ENCODE data around the gene RPS14.
"Not testable (repeated sequence)": the region's sequence is repeated elsewhere in the genome, so short reads cannot be mapped to it uniquely, and the experiment has no call there.

The RPS14 gene

DNA sequence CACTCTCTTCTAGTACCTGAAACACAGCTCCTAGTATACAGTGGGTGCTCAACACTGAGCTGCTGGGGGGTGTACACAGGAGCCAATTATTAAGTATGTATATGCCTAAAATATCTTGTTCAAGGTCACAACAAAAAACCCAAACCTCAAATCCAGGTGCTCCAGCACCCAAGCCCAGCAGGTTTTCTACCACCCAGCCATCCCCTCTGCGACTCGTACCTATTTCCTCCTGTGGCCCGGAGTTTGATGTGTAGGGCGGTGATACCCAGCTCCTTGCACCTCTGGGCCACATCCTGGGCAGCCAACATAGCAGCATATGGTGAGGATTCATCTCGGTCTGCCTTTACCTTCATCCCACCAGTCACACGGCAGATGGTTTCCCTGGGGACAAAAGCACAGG is 3.0 kb downstream of the RPS14 start:
- no peak for DNase-seq (ENCODE audit: low read depth in 4 of 4, low spot score in 1 of 4)

GRCh38 chr5:150446088-150446487 is 3.5 kb downstream of the RPS14 start:
- no peak for DNase-seq (ENCODE audit: low read depth in 4 of 4, low spot score in 1 of 4)

- DNase-seq (ENCODE audit: low read depth in 4 of 4, low spot score in 1 of 4) = no peak
Measured at GRCh38 chr5:150444770-150445169, 4.8 kb downstream of the RPS14 start.

- DNase-seq (ENCODE audit: low read depth in 4 of 4, low spot score in 1 of 4) = no peak
Measured at GRCh38 chr5:150443242-150444075, 6.1 kb downstream of the RPS14 start.

GRCh38 chr5:150442699-150443080 is 6.8 kb downstream of the RPS14 start:
- DNase-seq (ENCODE audit: low read depth in 4 of 4, low spot score in 1 of 4) = no peak

GRCh38 chr5:150441813-150442698 is 7.5 kb downstream of the RPS14 start:
- no peak for DNase-seq (ENCODE audit: low read depth in 4 of 4, low spot score in 1 of 4)

DNA sequence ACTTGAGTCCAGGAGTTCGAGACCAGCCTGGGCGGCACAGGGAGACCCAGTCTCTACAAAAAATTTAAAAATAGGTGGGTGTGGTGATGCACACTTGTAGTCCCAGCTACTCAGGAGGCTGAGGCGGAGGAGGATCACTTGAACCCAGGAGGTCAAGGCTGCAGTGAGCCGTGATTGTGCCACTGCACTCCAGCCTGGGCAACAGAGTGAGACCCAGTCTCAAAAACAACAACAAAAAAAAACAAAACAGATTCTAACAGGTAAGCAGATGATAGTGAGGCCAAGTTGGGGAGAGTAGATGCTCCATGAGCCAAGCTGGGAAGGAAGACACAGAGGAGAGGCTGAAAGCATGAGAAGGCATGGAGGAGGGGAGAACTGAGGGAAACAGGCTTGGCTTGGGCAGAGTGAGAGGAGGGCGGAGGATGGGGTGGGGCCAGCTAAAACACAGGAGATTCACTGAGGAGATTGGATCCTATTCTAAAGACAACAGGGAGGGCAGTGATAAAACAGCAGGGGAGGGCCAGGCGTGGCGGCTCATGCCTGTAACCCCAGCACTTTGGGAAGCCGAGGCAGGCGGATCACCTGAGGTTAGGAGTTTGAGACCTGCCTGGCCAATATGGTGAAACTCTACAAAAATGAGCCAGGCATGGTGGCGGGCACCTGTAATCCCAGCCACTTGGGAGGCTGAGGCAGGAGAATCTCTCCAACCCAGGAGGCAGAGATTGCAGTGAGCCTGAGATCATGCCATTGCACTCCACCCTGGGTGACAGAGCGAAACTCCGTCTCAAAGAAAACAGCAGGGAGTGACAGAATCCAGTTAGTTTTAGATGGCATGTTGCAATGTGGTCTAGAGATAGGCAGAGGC is 8.4 kb downstream of the RPS14 start:
- DNase-seq (ENCODE audit: low read depth in 4 of 4, low spot score in 1 of 4) = no peak

DNA sequence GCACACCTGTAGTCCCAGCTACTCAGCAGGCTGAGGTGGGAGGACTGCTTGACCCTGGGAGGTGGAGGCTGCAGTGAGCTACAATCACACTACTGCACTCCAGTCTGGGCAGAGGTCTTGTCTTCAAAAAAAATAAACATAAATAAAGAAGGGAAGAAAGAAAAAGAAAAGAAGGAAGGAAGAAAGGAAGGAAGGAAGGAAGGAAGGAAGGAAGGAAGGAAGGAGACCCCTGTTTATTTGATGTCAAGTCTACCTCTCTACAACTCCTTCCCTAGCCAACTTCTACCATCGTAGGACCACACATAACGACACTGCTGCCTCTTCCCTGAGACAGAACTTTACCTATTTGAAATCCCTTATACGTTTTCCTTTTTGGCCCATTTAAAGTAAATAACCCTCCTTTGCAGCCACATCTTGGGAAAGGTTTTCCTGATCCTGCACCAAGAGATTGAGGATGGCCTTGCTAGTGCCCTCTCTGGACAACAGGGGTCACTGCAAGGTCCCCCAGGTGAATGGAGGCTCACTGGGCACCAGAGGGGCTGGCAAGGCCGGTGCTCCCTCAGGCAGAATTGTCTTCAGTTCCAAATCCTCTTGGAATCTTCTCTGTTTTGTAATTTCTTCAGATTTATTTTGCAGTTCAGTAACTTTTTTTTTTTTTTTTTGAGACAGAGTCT is 10.5 kb downstream of the RPS14 start:
- DNase-seq (ENCODE audit: low read depth in 4 of 4, low spot score in 1 of 4) = no peak

- DNase-seq (ENCODE audit: low read depth in 4 of 4, low spot score in 1 of 4) = peak; percentile 86 to 94 (median 89)
Measured at GRCh38 chr5:150436141-150436680, 13.3 kb downstream of the RPS14 start.

DNA sequence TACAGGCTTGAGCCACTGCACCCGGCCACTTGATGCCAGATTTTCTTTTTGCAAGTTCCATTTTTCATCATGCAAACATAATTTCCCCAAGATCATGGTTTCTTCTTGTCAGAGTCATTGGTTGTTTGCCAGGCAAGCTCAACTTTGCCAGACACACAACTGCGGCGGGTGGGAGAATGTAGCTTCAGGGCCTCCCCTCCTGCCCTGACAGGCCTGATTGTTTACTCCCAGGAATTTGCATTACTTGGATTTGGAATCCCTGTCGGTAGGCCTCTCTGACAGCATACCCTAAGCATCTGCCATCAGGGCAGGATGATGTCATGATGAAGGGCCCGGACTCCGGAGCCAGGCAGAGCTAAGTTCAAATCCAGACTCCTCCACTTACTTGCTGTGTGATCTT is 15.1 kb downstream of the RPS14 start:
- DNase-seq (ENCODE audit: low read depth in 4 of 4, low spot score in 1 of 4) = no peak

- DNase-seq (ENCODE audit: low read depth in 4 of 4, low spot score in 1 of 4) = no peak
Measured at GRCh38 chr5:150431574-150431973, 18.0 kb downstream of the RPS14 start.

DNA sequence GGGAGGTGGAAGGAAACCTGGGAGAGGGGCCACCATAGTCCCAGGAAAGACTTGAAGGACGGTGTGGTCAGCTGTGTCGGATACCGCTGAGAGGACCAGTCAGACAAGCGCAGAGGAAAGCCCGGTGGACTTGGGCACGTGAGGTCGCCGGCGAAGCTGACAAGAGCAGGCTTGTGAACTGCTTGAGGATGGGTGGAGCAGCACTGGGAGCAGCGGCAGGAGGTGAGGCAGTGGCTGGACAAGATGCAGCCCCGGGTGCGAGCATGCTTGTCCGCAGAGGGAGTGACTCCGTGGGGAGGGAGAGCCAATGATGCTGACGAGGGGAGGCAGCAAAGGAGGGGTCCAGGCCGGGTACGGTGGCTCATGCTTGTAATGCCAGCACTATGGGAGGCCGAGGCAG is 18.5 kb downstream of the RPS14 start:
- DNase-seq (ENCODE audit: low read depth in 4 of 4, low spot score in 1 of 4) = no peak

DNA sequence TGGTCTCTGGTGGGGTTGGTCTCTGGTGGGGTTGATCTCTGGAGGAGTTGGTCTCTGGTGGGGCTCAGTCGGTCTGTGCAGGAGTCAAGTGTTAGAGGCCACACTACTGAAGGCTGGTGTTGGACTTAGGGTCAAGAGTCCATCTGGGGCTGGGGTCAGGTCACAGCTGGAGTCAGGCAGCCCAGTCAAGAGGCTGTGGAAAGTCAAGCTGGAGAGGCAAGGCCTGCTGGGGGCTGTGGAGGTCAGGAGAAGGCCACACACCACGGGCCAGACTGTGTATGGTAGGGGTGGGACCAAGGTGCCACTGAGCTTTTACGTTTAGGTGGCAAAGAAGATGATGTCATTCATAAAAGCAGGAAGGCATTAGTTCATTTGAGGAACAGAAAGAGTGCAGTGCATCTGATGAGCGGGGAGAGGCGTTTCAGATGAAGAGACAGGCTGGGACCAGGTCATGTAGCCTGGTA is 20.1 kb downstream of the RPS14 start:
- no peak for DNase-seq (ENCODE audit: low read depth in 4 of 4, low spot score in 1 of 4)

GRCh38 chr5:150428978-150429377 is 20.6 kb downstream of the RPS14 start:
- DNase-seq (ENCODE audit: low read depth in 4 of 4, low spot score in 1 of 4) = no peak

- no peak for DNase-seq (ENCODE audit: low read depth in 4 of 4, low spot score in 1 of 4)
Measured at GRCh38 chr5:150428106-150428876, 21.2 kb downstream of the RPS14 start.

- not testable (repeated sequence) for DNase-seq (ENCODE audit: low read depth in 4 of 4, low spot score in 1 of 4)
Measured at GRCh38 chr5:150426165-150426564, 23.4 kb downstream of the RPS14 start.

DNA sequence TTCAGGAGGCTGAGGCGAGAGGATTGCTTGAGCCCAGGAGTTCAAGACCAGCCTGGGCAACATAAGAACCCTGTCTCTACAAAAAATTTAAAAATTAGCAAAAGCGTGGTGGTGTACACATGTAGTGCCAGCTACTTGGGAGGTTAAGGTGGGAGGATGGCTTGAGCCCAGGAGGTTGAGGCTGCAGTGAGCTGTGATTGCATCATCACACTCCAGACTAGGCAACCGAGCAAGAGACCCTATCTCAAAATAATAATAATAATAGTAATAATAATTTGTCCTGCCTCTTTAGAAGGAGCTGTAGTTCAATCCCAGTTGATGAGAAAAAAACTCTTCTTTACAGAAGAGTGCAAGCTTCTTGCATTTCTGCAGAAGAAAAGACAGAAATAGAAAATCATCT is 26.8 kb downstream of the RPS14 start:
- no peak for DNase-seq (ENCODE audit: low read depth in 4 of 4, low spot score in 1 of 4)

DNA sequence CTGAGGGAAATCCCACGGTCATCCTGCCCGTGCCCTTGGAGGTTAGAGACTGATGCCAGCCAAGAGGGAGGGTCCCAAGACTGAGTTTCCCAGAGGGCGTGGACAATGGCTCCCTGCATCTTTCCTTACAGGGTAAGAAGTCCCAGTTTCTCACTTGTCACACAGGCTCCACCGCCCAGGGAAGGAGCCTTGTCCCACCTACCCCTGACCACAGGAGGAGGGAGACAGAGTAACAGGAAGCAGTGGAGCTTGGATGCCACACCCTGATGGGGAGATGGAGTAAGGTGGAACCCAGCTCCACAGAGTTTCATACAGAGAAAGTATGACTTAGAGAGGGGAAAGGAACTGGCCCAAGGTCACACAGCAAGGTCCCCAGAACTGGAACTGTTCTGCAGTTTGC is 27.5 kb downstream of the RPS14 start:
- no peak for DNase-seq (ENCODE audit: low read depth in 4 of 4, low spot score in 1 of 4)

GRCh38 chr5:150419630-150420270 is 29.8 kb downstream of the RPS14 start:
- DNase-seq (ENCODE audit: low read depth in 4 of 4, low spot score in 1 of 4) = no peak

All from stimulated activated CD4-positive, alpha-beta T cell treated with anti-CD3 and anti-CD28 coated beads, Interleukin-1b, Interleukin-23, amount 100 ng/mL, for 24 hours (primary cell).